Measurements from ENCODE around the gene PRR5L.

DNA sequence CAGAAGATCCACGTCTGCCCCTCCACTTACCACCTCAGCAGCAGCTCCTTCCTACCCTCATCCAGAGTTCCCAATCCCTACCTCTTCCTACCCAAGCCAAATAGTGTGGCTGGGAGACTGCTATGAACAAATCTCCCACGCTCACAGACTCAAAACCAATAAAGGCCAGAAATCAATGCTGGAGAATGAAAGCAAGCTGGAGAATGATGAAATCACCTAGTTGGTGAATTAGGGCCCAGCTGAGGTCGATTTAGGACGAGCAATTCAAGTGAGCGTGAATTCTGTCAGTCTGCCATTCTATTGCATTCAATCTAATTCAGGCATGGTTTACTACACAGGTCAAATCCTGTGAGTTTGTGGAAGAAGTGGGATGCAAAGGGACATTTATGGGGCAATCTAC is 29.3 kb upstream of the PRR5L start:
- TF ChIP-seq, protein P1, sequence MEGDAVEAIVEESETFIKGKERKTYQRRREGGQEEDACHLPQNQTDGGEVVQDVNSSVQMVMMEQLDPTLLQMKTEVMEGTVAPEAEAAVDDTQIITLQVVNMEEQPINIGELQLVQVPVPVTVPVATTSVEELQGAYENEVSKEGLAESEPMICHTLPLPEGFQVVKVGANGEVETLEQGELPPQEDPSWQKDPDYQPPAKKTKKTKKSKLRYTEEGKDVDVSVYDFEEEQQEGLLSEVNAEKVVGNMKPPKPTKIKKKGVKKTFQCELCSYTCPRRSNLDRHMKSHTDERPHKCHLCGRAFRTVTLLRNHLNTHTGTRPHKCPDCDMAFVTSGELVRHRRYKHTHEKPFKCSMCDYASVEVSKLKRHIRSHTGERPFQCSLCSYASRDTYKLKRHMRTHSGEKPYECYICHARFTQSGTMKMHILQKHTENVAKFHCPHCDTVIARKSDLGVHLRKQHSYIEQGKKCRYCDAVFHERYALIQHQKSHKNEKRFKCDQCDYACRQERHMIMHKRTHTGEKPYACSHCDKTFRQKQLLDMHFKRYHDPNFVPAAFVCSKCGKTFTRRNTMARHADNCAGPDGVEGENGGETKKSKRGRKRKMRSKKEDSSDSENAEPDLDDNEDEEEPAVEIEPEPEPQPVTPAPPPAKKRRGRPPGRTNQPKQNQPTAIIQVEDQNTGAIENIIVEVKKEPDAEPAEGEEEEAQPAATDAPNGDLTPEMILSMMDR (IDR thresholded peaks at IDR 0.05), result no peak
- TF ChIP-seq POLR2A (IDR thresholded peaks at IDR 0.05), result no peak
